H1 (cell line): ENCODE data around the gene KBTBD12. TPM values are rescaled to one million over a fixed set of nuclear protein-coding genes. Genes with fewer than 3 reads are reported as not detected.

Experiments
- EZH2 ChIP-seq: fragments of 200-600 bp; sonication (generic); IDR thresholded peaks from 2 replicates; pipeline ENCODE4 v1.7.1; 2012; ENCODE audit warnings: low read depth, mild to moderate bottlenecking, moderate library complexity, low read length, inconsistent platforms; ENCODE audit not compliant: severe bottlenecking
- polyA plus RNA-seq, 7 experiments: library from polyadenylated mRNA; depleted of rRNA in 3 of 7; stranded (reverse) in 5 of 7; unstranded in 2 of 7; fragments of >200 nt in 5 of 7; fragments of 200-250 nt in 2 of 7; gene quantifications; 1 replicate in 5 of 7; 2 replicates in 1 of 7; 4 replicates in 1 of 7; pipeline versions ENCODE4 v1.2.1 to v1.2.3, GENCODE V29; 2011 to 2013; ENCODE audit warnings: missing spikeins in 2 of 7, mixed read lengths in 2 of 7
- total RNA-seq: library from RNA; stranded (reverse); fragmentation: NEBNext Ultra II Directional; extraction: Animal tissue kit (Norgen Biotek cat#: 25700); gene quantifications from 2 replicates; pipeline ENCODE4 v1.2.1, GENCODE V29; 2021
- TF ChIP-seq, protein P1 (sequence below): fragments of 300-600 bp; sonication (generic); IDR thresholded peaks from 2 replicates; pipeline ENCODE4 v1.7.1; 2012; ENCODE audit warnings: low read length, moderate library complexity, mild to moderate bottlenecking, inconsistent platforms; ENCODE audit not compliant: insufficient replicate concordance
- TF ChIP-seq, protein P2 (sequence below): IDR thresholded peaks from 2 replicates; pipeline ENCODE4 v1.6.1; 2012; ENCODE audit warnings: inconsistent platforms

KBTBD12 gene
- total and polyA plus RNA-seq, 2 of the 8 experiments (the other 6 are each of a cell fraction or from before 2014, with no cell fraction given), result 0.33 to 0.63 TPM

DNA sequence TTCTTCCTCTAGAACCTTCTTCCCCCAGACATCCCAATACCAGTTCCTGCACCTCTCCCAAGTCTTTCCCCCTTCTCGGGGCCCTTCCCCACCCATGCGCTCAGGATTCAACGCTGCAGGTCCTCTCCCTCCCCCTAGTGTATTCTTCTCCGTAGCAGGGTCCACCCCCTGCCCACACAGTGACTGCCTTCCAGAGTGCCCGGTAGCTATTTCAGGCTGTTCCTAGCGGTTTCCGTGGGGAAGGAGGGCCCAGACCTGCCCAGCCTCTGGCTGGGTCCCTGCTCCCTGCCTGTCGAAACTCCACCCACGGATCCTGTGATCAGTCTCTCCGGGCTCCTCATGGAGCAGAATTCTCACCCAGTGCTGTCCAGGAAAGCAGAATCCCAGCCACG, 92.0 kb downstream of the KBTBD12 start (continued):
- TF ChIP-seq, protein P1, sequence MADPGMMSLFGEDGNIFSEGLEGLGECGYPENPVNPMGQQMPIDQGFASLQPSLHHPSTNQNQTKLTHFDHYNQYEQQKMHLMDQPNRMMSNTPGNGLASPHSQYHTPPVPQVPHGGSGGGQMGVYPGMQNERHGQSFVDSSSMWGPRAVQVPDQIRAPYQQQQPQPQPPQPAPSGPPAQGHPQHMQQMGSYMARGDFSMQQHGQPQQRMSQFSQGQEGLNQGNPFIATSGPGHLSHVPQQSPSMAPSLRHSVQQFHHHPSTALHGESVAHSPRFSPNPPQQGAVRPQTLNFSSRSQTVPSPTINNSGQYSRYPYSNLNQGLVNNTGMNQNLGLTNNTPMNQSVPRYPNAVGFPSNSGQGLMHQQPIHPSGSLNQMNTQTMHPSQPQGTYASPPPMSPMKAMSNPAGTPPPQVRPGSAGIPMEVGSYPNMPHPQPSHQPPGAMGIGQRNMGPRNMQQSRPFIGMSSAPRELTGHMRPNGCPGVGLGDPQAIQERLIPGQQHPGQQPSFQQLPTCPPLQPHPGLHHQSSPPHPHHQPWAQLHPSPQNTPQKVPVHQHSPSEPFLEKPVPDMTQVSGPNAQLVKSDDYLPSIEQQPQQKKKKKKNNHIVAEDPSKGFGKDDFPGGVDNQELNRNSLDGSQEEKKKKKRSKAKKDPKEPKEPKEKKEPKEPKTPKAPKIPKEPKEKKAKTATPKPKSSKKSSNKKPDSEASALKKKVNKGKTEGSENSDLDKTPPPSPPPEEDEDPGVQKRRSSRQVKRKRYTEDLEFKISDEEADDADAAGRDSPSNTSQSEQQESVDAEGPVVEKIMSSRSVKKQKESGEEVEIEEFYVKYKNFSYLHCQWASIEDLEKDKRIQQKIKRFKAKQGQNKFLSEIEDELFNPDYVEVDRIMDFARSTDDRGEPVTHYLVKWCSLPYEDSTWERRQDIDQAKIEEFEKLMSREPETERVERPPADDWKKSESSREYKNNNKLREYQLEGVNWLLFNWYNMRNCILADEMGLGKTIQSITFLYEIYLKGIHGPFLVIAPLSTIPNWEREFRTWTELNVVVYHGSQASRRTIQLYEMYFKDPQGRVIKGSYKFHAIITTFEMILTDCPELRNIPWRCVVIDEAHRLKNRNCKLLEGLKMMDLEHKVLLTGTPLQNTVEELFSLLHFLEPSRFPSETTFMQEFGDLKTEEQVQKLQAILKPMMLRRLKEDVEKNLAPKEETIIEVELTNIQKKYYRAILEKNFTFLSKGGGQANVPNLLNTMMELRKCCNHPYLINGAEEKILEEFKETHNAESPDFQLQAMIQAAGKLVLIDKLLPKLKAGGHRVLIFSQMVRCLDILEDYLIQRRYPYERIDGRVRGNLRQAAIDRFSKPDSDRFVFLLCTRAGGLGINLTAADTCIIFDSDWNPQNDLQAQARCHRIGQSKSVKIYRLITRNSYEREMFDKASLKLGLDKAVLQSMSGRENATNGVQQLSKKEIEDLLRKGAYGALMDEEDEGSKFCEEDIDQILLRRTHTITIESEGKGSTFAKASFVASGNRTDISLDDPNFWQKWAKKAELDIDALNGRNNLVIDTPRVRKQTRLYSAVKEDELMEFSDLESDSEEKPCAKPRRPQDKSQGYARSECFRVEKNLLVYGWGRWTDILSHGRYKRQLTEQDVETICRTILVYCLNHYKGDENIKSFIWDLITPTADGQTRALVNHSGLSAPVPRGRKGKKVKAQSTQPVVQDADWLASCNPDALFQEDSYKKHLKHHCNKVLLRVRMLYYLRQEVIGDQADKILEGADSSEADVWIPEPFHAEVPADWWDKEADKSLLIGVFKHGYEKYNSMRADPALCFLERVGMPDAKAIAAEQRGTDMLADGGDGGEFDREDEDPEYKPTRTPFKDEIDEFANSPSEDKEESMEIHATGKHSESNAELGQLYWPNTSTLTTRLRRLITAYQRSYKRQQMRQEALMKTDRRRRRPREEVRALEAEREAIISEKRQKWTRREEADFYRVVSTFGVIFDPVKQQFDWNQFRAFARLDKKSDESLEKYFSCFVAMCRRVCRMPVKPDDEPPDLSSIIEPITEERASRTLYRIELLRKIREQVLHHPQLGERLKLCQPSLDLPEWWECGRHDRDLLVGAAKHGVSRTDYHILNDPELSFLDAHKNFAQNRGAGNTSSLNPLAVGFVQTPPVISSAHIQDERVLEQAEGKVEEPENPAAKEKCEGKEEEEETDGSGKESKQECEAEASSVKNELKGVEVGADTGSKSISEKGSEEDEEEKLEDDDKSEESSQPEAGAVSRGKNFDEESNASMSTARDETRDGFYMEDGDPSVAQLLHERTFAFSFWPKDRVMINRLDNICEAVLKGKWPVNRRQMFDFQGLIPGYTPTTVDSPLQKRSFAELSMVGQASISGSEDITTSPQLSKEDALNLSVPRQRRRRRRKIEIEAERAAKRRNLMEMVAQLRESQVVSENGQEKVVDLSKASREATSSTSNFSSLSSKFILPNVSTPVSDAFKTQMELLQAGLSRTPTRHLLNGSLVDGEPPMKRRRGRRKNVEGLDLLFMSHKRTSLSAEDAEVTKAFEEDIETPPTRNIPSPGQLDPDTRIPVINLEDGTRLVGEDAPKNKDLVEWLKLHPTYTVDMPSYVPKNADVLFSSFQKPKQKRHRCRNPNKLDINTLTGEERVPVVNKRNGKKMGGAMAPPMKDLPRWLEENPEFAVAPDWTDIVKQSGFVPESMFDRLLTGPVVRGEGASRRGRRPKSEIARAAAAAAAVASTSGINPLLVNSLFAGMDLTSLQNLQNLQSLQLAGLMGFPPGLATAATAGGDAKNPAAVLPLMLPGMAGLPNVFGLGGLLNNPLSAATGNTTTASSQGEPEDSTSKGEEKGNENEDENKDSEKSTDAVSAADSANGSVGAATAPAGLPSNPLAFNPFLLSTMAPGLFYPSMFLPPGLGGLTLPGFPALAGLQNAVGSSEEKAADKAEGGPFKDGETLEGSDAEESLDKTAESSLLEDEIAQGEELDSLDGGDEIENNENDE, result no peak
- TF ChIP-seq, protein P2, sequence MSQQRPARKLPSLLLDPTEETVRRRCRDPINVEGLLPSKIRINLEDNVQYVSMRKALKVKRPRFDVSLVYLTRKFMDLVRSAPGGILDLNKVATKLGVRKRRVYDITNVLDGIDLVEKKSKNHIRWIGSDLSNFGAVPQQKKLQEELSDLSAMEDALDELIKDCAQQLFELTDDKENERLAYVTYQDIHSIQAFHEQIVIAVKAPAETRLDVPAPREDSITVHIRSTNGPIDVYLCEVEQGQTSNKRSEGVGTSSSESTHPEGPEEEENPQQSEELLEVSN, result peak; percentile 3; the same call in 1 of the 2 replicates
- TF ChIP-seq EZH2, result no peak
- TF ChIP-seq, all 59 proteins: peak for 1
